NCI-H69 (cell line): ENCODE data around the gene HSD17B2.
A peak's percentile ranks its signal among the peaks of the same experiment; 100 is the strongest.

Experiments
- DNase-seq: peaks from one replicate; lab custom pipeline; 2025; lab: John Stamatoyannopoulos, UW

HSD17B2 gene

GRCh38 chr16:82019535-82019934, 15.5 kb upstream of the HSD17B2 start:
- DNase-seq = no peak

GRCh38 chr16:82020051-82020450, 15.0 kb upstream of the HSD17B2 start:
- no peak for DNase-seq

GRCh38 chr16:82023206-82023605, 11.8 kb upstream of the HSD17B2 start:
- no peak for DNase-seq

GRCh38 chr16:82024316-82024715, 10.7 kb upstream of the HSD17B2 start:
- no peak for DNase-seq

GRCh38 chr16:82024883-82025282, 10.2 kb upstream of the HSD17B2 start:
- no peak for DNase-seq

- DNase-seq = no peak
These were observed 7.4 kb upstream of the HSD17B2 start for GRCh38 chr16:82027629-82028064.

GRCh38 chr16:82031116-82032084, 3.7 kb upstream of the HSD17B2 start:
- DNase-seq = peak; percentile 58

GRCh38 chr16:82033006-82033405, 2.0 kb upstream of the HSD17B2 start:
- peak; percentile 69 for DNase-seq

GRCh38 chr16:82033683-82034300, 1.3 kb upstream of the HSD17B2 start:
- DNase-seq = no peak

GRCh38 chr16:82037251-82037650, 2.2 kb downstream of the HSD17B2 start:
- no peak for DNase-seq

GRCh38 chr16:82037666-82038065, 2.6 kb downstream of the HSD17B2 start:
- peak; percentile 2 for DNase-seq

GRCh38 chr16:82040296-82040695, 5.2 kb downstream of the HSD17B2 start:
- peak; percentile 44 for DNase-seq

GRCh38 chr16:82041542-82041941, 6.5 kb downstream of the HSD17B2 start:
- DNase-seq = no peak

GRCh38 chr16:82042144-82042543, 7.1 kb downstream of the HSD17B2 start:
- no peak for DNase-seq

GRCh38 chr16:82042846-82043245, 7.8 kb downstream of the HSD17B2 start:
- no peak for DNase-seq

GRCh38 chr16:82043680-82044584, 8.9 kb downstream of the HSD17B2 start:
- DNase-seq = peak; percentile 62

GRCh38 chr16:82044585-82044911, 9.5 kb downstream of the HSD17B2 start:
- DNase-seq = peak; percentile 36

- DNase-seq = no peak
These were observed 10.4 kb downstream of the HSD17B2 start for GRCh38 chr16:82045465-82045864.

GRCh38 chr16:82046541-82046940, 11.5 kb downstream of the HSD17B2 start:
- no peak for DNase-seq

- DNase-seq = no peak
These were observed 11.9 kb downstream of the HSD17B2 start for GRCh38 chr16:82046941-82047340.

- no peak for DNase-seq
These were observed 12.3 kb downstream of the HSD17B2 start for GRCh38 chr16:82047374-82047773.

GRCh38 chr16:82047787-82048186, 12.7 kb downstream of the HSD17B2 start:
- no peak for DNase-seq
